Inferior parietal cortex (tissue), 1 donor: Measurements from ENCODE around the gene PLCG2.
"Not testable (repeated sequence)": the region's sequence is repeated elsewhere in the genome, so short reads cannot be mapped to it uniquely, and the experiment has no call there.

Experiments
- DNase-seq: peaks from one replicate; pipeline ENCODE4 v3.0.0-alpha.2; 2016; ENCODE audit errors: extremely low spot score

Gene PLCG2

DNA sequence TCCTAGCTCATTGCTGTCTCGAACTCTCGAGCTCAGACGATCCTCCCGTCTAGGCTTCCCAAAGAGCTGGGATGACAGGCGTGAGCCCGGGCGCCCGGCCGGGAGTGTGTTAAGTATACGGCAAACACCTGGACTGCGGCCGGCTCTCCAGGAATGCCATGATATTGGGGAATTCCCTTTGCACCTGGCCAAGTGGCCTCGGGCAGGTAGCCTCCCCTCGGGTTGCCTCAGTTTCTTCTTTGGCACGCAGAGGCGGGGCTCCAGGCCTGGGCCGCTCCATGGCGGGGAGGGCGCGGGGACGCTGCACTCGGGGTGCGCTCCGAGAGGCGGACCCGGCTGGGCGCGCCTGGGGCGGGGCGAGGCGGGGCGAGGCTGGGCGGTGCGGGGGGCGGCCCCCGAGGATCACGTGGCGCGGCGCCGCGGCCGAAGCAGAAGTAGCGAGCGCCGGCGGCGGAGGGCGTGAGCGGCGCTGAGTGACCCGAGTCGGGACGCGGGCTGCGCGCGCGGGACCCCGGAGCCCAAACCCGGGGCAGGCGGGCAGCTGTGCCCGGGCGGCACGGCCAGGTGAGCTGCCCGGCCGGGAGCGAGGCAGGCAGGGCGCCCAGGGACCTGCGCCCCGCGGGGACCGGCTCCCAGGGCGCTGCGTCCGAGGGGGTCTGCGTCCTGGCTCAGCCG lies at the start of gene PLCG2:
PLCG2 (plus strand) TSS at position 431 of the 675 bp plus-strand sequence. CDS start 6,699 bp downstream, outside the sequence.
- no peak for DNase-seq

DNA sequence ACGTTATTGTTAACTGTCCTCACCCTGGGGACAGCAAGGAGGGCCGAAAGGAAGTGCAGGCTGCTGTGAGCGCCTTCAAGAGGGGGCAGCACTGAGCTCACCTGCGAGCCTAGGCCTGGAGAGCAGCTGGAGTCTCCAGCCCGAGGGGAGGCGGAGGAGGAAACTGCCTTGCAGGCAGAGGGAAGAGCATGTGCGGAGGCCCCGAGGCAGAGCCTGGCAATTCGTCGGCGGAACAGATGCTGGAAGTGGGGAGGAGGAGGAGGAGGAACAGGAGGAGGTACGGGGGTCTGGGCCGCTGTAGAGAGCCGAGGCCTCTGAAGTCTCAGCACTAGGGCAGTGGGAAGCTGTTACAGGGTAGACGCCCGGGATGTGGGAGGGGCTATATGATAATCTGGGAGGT lies 49.6 kb upstream of the PLCG2 start:
- DNase-seq = no peak

DNA sequence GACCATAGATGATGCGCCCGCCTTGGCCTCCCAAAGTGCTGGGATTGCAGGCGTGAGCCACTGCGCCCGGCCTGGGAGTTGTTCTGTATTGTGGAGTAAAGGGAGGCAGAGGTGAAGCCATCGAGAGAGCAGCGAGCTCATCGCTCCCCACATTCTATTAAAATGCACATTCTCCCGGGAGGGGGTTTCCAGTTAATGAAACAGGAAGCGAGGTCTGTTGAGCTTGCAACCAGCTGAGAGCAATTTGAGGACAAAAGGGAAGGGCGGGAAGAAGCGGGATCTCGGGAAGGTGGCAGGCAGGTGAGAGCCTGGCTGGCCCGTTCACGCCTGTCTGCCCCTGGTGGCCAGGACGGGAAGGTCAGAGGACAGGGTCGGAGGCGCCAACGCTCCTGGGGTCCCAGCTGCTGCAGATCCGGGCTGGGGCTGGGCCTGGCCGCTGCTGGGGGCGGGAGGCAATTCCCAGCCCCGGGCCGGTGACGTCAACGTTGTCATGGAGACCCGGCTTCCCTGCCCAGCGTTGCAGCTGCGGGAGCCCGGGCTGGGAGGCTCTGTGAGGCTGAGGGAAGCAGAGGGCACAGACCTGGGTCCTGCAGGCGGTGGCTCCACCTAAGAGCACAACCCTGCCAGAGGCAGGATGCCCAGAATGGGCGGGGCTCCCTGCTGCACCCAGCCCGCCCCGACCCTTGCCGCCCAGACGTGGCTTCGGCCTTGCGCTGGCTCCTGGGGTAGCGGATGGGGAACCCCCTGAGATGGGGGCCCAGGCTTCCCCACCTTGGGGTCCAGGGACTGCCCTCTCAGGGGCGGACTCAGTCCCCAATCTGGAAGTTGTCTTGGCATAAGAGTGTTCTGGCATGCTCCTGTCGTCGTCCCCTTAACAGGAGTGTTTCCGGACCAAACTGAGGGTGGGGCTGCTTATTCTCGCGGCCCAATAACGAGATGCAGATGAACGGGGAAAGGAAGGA lies 48.7 kb upstream of the PLCG2 start:
- peak; percentile 66 for DNase-seq

DNA sequence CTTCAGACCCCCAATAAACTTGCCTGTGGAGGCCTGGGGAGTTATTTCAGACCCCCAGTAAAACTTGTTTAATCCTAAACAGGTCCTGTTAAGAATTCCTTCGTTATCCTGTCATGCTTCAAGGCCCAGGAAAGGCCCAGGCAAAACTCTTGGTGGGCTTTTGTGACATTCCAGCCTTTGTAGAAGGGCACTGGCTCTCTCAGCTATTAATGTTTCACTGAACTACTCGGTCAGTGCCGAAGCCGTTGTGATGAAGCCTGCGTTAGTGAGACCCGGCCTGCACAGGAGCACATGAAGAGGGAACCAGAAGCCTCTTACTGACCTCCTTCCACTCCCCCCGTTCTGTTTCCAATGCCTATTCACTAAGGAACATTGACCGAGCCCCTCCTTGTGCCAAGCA lies 47.4 kb upstream of the PLCG2 start:
- no peak for DNase-seq

DNA sequence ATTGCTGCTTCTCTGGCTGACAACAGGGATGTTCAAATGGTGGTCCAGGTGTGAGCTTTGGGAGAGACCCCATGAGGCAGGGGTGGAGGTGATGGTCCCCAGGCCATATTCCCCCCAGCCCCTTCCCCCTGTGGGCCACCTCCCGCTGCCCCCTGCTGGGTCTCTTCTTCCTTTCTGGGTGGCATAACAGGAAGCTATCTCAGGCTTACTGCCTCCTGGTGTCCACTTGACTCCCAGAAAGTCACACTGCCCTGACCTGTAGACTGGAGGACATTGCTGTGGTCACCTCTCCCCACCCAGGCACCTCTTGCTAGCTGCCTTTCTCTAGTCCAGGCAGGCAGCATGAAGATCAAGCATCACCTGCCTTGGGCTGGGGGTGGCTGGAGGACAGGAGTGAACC lies 46.4 kb upstream of the PLCG2 start:
- no peak for DNase-seq

DNA sequence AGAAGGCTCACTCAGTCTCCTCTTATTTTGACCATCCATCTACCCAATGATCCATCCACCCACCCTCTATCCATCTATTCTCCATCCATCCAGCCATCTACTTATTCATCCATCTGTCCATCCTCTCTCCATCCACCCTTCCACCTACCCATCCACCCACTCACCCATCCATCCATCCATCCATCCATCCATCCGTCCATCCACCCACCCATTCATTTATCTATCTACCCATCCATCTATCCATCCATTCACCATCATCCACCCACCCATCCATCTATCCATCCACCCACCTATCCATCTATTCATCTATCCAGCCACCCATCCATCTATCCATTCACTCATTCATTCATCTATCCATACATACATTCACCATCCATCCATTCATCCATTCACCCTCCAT lies 45.8 kb upstream of the PLCG2 start:
- DNase-seq = no peak

DNA sequence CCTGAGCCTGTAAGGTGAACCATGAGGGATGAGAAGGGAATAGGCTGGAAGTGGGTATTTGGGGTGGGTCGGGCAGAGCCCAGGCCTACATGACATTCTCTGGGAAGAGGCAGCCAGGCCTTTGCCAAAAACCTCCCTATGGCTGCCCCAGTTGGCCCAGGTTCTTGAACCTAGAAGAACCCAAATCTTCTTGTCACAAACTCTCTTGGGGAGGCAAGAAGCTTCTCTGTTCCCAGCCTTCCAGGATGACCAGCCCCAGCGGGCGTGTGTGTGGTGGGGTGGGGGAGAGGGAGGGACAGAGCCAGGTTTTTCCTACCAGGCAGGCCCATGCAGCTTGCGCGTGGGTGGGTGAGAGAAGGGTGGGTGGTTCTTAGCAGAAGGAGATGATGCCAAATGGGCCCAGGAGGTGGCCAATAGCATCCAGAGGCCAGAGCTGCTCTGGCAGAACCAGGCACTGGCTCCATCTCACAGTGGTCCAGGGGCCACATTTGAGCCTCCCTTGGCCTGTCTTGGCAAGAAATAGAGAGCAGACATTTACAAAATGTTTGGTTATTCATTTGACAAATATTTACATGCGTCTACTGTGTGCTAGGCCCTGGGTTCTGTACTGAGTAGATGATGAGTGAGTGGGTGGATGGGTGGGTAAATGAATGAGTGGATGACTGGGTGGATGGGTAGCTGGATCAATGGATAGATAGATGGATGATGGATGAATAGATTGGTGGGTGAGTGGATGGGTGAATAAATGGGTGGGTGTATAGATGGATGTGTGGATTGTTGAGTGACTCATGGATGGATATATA lies 44.3 kb upstream of the PLCG2 start:
- no peak for DNase-seq

DNA sequence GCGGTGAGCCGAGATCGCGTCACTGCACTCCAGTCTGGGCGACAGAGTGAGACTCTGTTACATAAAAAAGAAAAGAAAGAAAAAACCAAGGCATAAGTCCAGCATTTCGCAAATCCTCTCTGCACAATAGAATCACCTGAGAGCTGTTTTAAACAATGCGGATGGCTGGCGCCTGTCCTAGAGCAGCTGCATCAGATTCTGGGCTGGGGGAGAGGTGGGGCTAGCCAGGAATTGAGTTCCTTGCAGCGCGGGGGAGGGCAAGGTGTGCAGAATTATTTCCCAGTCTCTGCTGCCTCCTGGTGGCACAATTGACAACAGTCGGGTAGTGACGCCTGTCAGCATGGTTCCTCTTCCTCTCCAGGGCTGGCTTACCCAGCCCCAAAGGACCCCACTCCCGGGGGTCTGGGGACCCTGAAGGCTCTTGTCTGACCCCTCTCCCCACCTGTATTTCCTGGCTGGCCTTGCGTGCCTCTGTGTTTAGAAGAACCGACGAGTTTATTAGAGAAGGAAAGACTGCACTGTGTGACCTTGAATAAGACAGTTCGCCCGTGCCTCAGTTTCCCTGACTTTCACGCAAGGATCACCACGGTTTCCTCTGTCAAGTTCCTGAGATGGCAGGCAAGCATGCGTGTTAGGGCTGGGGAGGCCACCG lies 41.1 kb upstream of the PLCG2 start:
- DNase-seq = peak; percentile 90

DNA sequence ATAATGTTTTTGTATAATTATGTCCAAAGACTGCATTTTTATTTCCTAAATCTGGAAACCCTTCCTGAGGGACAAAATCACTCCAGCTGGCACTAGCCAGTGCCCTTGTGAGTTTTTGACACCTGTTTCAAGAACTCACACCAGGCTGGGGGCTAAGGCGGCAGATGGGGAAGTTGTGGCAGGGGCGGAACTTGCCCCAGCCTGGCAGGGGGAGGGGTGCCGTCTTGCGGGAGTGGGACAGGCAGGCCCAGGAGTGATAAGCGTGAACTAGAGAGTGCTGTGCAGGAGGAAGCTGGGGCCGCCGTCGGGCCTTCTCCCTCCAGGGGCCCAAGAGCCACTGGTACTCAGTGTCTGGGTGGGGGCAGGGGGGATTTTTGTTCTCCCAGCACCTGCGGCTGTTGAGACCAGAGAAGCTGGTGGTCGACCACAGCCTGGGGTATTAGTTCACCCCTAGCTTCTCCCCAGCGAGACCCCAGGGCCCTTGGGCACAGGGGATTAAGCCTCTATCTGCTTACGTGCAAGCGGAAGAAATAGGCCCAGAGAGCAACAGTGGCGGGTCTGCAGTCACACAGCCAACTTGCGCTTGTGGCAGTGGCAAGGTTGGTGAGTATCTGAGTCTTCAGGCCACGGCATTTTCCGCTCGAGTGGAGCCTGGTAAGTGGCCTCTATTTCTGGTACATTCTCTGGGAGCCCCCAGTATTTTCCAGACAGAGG lies 40.2 kb upstream of the PLCG2 start:
- DNase-seq = no peak

DNA sequence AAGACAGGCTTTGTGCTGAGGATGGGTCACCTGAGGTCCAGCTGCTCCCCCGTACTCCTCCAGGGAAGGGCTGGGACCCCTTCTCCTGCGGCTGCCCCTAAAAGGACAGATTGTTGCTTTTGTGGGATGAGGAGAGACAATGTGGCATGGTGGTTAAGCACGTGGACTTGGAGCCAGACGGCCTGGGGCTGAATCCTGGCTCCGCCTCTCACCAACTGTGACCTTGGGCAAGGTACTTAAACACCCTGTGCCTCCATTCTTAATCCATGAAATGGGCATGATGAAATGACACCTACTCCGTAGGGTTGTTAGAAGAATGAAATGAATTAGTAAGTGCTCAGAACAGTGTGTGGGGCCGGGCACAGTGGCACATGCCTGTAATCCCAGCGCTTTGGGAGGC lies 39.6 kb upstream of the PLCG2 start:
- no peak for DNase-seq

DNA sequence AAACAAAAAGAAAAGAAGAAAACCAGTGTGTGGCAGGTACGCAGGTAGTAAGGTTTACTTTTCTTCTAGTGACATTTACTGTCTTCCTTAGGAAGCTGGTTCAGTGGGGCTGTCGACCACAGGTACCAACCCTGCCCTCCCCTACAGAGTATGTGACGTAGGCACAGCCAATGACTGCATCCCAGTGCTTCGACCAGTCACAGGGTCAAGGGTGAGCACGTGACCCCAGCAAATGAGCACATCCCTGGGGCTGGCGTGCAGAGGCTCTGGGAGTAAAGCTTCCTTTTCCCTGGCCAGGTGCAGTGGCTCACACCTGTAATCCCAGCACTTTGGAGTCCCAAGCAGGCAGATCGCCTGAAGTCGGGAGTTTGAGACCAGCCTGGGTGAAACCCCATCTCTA lies 38.9 kb upstream of the PLCG2 start:
- no peak for DNase-seq

DNA sequence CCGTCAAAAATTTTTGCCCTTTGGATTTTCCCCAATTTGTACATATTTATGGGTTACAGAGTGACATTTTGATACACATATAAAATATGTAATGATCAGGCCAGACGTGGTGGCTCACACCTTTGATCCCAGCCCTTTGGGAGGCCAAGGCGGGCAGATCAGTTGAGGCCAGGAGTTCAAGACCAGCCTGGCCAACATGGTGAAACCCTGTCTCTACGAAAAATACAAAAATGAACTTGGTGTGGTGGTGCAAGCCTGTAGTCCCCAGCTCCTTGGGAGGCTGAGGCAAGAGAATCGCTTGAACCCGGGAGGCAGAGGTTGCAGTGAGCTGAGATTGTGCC lies 37.7 kb upstream of the PLCG2 start:
- not testable (repeated sequence) for DNase-seq

DNA sequence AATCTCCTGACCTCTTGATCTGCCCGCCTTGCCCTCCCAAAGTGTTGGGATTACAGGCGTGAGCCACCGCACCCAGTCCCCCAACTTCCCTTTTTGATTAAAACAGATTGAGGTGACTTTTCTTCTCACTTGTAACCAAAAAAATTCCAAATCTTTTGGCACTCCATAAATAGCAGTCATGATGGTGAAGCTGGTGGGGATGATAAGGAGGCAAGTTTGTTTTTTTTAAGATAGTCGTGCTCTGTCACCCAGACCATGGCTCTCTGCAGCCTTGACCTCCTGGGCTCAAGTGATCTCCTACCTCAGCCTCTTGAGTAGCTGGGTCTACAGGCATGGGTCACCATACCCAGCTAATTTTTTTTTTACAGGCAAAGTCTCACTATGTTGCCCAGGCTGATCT lies 34.7 kb upstream of the PLCG2 start:
- no peak for DNase-seq

DNA sequence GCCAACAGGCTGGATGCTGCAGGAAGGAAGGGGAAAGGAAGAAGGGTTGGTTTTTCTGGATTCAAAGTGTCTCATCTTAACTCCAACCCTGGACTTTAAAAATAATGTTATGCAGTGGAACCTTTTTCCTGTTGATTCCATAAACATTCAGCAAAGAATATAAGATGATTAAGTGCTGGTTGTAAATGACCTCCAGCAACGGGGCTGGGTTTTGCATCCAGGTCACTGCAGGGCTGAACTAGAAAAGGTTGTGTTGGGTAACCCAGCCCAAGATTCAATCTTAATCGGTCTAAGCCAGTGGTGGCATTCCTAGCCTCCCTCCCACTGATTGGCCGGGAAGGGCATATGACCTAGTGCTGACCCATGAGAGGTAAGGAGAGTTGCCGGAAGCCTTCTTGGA lies 34.2 kb upstream of the PLCG2 start:
- DNase-seq = no peak

DNA sequence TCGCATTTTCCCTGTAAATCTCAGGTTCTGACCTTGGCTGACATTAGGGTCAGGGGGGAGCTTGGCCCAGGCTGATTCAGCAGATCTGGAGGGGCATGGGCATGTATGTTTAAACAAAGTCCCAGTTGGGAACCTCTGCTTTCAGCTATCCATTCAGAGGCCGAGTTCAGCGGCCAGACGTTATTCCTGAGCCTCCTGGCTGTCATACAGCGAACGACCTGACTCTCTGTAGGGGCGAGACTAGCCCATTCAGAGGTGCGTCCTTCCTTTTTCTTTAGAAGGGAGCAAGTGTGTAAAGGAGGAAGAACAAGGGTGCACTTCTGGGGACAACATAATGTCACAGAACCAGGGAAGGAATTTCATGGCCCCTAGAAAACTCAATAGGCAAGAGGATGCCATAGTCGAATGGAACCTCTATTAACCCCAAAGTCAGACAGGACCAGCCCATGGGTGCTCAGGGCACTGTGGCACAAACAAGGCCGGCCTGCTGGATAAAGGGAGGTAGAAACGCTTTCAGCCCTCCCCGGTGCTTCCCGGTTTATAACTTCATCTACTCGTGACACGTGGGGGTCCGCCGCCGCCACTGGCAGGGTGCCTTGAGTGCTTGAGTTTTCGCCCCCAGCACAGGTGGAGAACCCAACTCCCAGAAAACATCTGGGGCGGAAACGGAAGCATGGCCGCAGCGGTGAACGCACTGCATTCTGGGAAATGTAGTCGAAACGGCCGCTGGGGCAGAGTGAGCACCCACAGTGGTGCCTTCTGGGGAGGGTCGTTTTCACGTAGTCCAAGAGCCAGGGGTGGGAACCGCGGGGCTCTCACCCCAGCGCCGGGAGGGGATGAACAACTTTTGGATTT lies 33.2 kb upstream of the PLCG2 start:
- peak; percentile 81 for DNase-seq

DNA sequence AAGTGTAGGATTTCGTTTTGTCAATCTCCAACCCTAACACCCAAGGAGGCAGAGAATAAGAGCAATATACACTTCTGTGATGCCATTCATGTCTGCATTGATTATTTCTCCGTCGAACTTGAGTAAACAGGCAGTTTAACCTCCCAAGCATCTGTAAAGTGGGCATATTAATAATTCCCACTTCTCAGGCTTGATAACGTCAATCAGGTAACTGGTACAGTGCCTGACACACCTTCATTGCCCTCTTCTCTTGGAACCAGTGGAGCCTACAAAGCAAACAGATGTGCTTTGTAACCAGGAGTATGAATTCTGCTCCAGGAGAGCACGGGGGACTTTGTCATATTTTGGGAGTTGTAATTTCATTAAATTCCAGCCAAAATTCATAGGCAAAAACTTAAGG lies 32.5 kb upstream of the PLCG2 start:
- DNase-seq = no peak

DNA sequence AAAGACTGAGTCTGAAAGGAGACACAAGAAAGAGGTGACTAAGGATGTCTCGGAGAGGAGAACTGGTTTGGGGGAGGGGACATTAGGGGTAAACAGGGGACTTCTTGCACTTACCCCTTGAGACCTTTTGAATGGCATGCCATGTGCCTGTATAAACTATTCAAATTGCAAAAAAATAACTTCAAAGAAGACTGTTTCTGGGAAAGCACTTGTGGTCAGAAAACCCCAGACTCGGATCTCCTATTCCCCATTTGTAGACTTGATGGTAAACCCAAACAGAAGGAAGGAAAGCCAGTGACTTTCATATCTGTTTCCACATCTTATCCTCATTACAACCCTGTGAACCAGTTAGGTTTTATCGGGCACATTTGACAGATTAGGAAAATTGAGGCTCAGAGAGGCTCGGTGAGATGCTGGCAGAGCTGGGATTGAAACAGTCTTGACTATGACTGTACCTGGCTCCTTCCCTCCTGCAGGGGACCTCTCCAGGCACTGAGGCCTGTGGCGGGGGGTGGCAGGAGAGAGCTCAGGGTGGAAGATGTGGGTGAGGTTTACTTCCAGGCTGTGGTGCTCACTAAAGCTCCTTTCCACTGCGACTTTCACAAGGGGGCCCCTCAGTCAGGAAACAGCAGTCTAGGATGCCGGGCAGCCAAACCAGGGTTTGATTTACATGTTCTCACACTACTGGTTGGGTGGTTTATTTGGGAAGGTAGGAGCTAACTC lies 30.5 kb upstream of the PLCG2 start:
- no peak for DNase-seq

DNA sequence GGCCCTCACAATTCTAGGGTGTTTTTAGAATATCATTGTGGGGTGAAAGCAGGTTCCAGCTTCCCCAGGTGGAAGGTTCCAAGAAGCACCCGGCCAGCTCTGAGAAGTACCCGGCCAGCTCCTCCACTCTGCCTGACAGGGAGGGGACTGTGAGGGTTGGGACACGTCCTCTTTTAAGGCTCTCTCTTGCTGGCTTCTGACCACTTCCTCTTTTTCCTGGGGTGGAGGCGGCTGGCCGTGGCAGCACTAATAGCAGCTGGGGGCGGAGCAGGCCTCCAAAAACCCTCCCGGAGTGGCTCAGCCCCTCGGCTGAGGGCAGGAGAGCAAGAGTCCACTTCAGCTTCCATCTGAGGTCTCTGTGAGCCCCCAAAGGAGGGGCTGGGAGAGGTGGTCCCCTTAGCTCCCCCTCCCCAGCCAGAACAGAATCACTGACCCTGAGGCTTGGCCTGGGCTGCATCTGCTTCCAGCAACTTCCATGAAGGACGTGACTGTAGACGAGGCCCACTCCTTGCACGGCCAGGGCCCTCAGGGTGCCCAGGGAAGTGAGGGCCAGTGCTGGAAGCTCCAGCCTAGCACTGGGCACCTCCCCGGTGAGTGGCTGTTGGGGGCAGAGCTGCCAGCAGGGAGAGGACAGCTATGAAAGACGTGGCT lies 26.7 kb upstream of the PLCG2 start:
- peak; percentile 45 for DNase-seq

DNA sequence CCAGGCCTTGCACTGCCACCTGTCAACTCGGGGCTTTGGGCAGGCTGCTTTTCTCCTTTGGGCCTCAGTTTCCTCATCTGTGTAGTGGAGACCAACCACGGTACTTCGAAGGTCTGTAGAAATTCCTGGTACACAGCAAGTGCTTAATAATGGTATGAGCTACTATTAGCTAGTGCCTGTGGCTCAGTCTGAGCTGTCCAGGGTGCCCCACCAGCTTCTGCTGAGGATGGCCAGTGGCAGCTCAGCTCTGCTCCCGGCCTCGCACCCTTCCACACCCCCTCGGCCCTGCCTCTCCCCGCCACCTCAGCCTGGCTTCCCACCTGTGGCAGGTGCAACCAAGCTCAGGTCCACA lies 26.2 kb upstream of the PLCG2 start:
- no peak for DNase-seq
